Keratinocyte (primary cell): ENCODE measurements around the gene OR1D5.

Experiments
- CTCF ChIP-seq, 3 experiments: IDR thresholded peaks in 1 of 3; conservative IDR thresholded peaks in 1 of 3; optimal IDR thresholded peaks in 1 of 3; 2 replicates in 2 of 3; 3 replicates in 1 of 3; pipeline versions ENCODE3 to v1.5.1; 2011; ENCODE audit warnings: low read length in 3 of 3, mild to moderate bottlenecking in 3 of 3, moderate library complexity in 2 of 3, control low read depth in 1 of 3, inconsistent platforms in 1 of 3; ENCODE audit not compliant: insufficient read depth in 2 of 3; ENCODE audit errors: extremely low read depth in 1 of 3
- EZH2 ChIP-seq: IDR thresholded peaks from one replicate; pipeline ENCODE4 v1.6.1; 2012; ENCODE audit warnings: inconsistent platforms, mild to moderate bottlenecking, low read length, moderate library complexity

- TF ChIP-seq CTCF (optimal IDR thresholded peaks at IDR 0.05 in 1 of 3, IDR thresholded peaks at IDR 0.05 in 1 of 3, conservative IDR thresholded peaks at IDR 0.05 in 1 of 3; ENCODE audit: extremely low read depth in 1 of 3, insufficient read depth in 2 of 3, low read length in 3 of 3) (no peak), EZH2 (no peak)
Observed at GRCh38 chr17:3032258-3033247, 30.9 kb downstream of the OR1D5 start.
